ENCODE data around the gene HUS1.
"Not testable (repeated sequence)": the region's sequence is repeated elsewhere in the genome, so short reads cannot be mapped to it uniquely, and the experiment has no call there.

GRCh38 chr7:47942651-47943050 is 36.8 kb downstream of the HUS1 start:
- not testable (repeated sequence) for TF ChIP-seq CTCF (IDR thresholded peaks at IDR 0.05; ENCODE audit: borderline replicate concordance, extremely low read depth, low read length, poor library complexity, severe bottlenecking); EZH2 (IDR thresholded peaks at IDR 0.05; ENCODE audit: borderline replicate concordance, low read depth, low read length, severe bottlenecking)

Data from DND-41 (cell line).